G401 (cell line): Measurements from ENCODE around the gene STON2. TPM values are rescaled to one million over a fixed set of nuclear protein-coding genes. Genes with fewer than 3 reads are reported as not detected.

ENCODE experiments used
- DNase-seq: peaks from one replicate; pipeline ENCODE4 v3.0.0-alpha.2; 2015; ENCODE audit warnings: low spot score
- in situ Hi-C: cut with HindIII; loops from 2 replicates; pipeline ENCODE4 v1.10.0; 2016; ENCODE audit warnings: low sequenced_read_pairs, mixed read lengths
- total RNA-seq: library from RNA; depleted of rRNA; stranded (reverse); fragments of >200 nt; shearing (Covaris generic); gene quantifications from 2 replicates; pipeline ENCODE4 v1.2.3, GENCODE V29; 2014

The STON2 gene
- total RNA-seq, 1 experiment from 2014 or later: 0.10 TPM

DNA sequence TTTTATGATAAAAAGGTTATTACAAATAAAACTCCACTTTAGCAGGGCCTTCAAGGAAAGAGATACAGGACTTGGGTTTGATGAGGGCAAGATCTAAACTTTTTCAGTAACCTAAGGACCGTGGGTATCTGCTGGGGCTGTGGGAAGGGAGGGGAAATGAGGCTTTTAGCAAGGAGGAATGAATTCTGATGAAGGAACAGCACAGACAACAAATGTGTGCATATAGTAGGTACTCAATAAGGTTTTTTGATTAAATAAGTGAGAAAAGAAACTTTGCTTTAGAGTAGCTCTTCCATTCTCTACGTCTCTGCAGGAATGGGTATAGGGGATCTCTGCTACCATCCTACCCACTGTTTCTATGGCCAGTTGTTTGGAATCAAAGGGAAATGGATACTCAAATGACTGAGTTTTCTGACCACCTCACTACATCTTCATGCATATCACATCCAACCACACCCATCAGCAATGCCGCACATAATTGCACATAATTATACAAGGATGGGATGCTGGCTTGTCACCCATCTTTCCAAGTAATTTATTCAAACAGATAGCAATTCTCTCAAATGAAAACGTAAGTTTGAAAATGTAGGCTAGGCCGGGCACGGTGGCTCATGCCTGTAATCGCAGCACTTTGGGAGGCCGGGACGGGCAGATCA, 119.9 kb downstream of the STON2 start:
- no peak for DNase-seq
- in situ Hi-C loops: no loop called here

DNA sequence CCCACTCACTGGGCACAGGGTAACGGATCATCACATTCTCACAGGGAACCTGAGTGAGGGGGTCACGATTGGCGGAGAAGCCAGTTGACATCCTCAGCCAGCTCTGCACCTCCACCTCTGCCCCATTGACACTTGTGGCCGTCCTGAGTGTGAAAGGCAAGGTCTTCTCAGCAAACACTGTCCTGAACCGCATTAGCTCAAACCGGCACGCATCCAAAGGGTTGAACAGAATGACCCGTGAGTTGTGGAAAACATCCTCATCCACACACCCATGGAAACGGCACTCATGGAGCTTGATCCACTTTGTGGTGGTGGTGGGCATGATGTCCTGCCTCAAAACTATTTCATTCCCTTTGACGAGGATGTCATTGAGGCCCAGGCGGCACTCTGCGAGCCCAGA, 123.0 kb downstream of the STON2 start:
- in situ Hi-C loops: no loop called here
- DNase-seq: no peak

- in situ Hi-C loops: no loop called here
- no peak for DNase-seq
Observed at GRCh38 chr14:81276073-81277069, 123.8 kb downstream of the STON2 start.

DNA sequence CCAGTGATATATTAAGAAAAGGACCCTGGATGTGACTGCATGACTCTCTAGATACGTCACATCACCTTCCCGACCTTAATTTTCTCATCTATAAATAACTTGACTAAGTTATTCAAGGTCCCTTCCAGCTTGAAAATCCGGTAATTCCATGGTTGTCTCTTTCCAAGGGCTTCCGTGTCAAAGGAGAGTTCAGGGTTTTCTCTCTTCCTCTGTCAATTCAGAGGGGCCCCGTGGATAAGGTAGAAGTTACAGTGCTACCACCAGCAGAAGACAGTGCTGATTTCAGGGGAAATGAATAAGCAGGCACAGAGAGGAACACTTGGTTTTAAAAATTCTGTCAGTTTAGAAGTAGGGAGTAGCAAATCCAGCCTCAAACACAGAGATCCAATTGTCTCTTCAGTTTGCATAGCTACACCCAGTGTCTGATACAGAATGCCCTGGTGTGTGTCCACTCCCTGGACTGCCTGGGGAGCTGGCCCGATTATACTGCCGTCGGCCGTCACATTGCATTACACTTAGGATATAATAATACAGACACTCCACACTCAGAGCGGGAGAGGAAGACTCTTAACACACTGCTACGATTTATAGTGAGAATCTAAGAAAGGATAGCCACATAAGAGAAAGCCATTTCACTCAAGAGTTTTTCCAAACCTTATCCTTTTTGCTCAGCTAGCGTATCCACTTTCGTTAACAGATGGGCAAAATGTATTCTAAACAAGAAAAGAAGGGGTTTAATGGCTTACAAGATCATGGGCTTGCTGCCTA, 124.6 kb downstream of the STON2 start:
- no peak for DNase-seq
- in situ Hi-C loops: no loop called here

DNA sequence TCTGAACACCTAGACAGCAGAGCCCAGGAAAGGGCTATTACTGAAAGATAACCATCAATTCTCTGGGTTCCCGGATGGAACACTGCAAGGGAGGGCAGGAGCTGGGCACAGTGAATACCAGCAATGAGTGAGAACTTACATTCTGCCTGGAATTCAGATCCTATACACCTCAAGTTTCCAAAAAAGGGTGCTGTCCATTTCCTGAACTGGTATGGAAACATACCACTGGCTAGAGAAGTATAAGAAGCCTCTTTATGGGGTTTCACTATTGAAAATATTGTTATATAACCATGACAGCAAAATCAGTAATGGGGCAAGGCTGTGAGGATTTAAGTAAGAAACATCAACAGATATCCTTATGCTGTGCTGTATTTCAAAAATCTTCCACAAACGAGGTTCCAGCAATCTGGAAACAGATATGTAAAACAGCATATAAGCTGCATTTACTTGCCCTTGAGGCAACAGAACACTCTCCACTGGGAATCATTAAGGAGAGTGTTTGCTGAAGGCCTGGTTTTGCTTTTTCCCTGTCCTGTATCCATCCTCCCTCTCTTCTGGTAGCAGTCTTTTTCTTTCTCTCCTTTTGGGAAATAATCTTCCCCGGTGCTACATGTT, 126.1 kb downstream of the STON2 start:
- in situ Hi-C loops: no loop called here
- no peak for DNase-seq

GRCh38 chr14:81273521-81273920, 126.6 kb downstream of the STON2 start:
- DNase-seq: no peak
- in situ Hi-C loops: no loop called here

- DNase-seq: no peak
- in situ Hi-C loops: no loop called here
Observed at GRCh38 chr14:81272317-81272716, 127.8 kb downstream of the STON2 start.

GRCh38 chr14:81269979-81270375, 130.1 kb downstream of the STON2 start:
- in situ Hi-C loops: no loop called here
- DNase-seq: no peak

- peak; percentile 63 for DNase-seq
- in situ Hi-C loops: no loop called here
Observed at GRCh38 chr14:81269100-81269978, 130.8 kb downstream of the STON2 start.

DNA sequence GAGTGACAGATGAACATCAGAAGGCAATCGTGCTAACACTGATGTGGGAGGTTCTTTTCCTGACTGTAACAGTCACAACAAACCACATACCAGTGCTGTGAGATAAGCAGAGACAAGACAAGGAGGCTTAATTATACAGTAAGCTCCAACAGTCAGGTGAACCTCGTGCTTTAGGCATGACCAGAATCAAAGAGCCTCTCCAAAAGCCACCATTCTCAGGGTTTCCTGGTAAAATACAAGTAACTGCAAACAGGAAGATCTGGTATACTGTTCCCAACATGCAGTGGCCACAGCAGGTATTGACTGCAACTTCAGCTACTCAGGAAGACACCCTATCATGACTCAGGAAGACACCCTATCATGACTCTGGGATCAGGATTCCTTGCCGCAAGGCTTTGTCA, 132.1 kb downstream of the STON2 start:
- in situ Hi-C loops: no loop called here
- DNase-seq: no peak

DNA sequence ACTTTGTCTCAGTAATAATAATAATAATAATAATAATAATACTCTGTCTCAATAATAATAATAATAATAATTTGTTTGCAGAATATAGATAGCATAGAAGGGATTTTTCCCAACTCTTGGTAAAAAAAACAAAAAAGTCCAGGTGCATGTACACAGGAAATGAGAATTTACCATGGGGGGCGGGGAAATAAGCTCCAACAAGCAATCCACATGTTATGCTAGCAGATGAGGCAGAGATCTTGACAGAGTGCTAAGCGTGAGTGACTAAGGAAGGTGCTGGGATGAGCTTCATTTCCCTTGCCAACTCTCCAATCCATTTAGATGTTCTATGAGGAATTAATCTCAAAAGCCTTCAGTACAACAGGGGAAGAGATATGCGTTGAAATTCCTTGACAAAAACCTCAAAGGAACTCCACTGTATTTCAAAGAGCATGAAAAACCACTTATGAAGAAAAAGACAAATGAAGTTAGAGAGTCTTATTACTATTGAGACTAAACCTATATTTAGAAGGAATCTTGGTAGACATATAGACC, 134.4 kb downstream of the STON2 start:
- in situ Hi-C loops: no loop called here

DNA sequence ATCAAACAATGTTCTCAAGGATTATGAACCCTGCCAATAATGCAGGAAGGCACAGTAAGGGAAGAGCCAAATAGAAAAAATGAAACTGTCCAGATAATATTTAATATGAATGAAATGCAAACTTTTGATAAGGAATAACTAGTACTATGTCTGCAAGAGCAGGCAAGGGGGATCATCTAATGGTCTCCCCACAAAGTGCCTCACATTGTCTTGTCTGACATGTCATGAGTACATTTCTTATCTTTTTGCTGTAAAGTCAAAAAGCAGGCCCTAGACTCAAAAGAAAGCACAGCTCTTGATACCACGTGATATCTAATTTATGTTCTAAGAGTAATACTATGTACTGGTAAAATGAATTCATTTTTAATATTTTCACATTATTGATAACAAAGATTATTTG, 135.5 kb downstream of the STON2 start:
- no peak for DNase-seq
- in situ Hi-C loops: no loop called here

More for the DNA sequence above, 134.4 kb downstream of the STON2 start:
- no peak for DNase-seq

GRCh38 chr14:81263777-81264410, 136.2 kb downstream of the STON2 start:
- in situ Hi-C loops: no loop called here
- no peak for DNase-seq

GRCh38 chr14:81261176-81261575, 138.9 kb downstream of the STON2 start:
- in situ Hi-C loops: no loop called here
- no peak for DNase-seq

- no peak for DNase-seq
- in situ Hi-C loops: no loop called here
Observed at GRCh38 chr14:81260732-81261131, 139.4 kb downstream of the STON2 start.

DNA sequence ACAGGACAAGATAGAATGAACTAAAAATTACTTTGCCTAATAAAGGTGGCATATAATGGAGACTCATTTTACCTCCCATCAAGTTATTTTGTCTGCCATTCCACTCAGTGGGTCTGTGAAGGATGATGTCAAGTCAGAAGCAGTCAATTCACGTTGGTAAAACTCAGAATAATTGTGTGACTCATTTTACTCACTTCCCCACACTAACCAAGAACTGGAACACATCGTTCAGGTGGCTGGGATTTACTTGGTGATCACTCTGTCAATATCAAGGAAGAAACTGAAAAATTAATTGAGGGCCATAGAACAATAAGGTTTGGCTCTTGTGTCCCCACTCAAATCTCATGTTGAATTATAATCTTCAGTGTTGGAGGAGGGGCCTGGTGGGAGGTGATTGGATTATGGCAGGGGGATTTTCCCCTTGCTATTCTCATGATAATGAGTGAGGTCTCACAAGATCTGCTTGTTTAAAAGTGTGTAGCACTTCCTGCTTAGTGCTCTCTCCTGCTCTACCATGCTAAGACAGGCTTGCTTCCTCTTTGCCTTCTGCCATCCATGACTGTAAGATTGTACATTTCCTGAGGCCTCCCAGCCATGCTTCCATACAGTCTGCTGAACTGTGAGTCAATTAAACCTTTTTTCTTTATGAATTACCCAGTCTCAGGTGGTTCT, 143.7 kb downstream of the STON2 start:
- in situ Hi-C loops: no loop called here
- DNase-seq: no peak

DNA sequence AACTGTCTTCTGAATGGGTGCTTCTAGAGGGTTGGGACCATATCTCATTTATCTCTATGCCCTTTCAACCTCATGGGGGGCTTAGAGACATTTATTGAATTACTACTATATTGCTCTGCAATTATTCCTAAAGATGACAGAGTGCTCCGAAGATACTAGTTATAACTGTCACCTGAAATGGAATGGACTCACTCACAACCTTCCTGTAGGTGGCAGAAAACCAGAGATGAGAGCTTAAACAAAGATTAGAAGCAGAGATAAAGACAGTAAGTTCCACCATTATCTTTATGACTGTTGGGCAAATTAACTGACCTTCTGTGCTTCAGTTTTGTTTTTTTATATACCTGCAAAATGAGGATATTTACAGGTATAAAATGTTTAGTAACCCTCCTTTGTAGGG, 147.8 kb downstream of the STON2 start:
- DNase-seq: no peak
- in situ Hi-C loops: no loop called here
